NCI-H82 treated with DMSO at 0.1 percent for 48 hours (cell line): Measurements from ENCODE around the gene MGST3.
"Not testable (repeated sequence)": the region's sequence is repeated elsewhere in the genome, so short reads cannot be mapped to it uniquely, and the experiment has no call there.

Experiments
- DNase-seq: peaks from one replicate; lab custom pipeline; 2025; ENCODE audit not compliant: unreplicated experiment; lab: John Stamatoyannopoulos, UW

MGST3 gene

DNA sequence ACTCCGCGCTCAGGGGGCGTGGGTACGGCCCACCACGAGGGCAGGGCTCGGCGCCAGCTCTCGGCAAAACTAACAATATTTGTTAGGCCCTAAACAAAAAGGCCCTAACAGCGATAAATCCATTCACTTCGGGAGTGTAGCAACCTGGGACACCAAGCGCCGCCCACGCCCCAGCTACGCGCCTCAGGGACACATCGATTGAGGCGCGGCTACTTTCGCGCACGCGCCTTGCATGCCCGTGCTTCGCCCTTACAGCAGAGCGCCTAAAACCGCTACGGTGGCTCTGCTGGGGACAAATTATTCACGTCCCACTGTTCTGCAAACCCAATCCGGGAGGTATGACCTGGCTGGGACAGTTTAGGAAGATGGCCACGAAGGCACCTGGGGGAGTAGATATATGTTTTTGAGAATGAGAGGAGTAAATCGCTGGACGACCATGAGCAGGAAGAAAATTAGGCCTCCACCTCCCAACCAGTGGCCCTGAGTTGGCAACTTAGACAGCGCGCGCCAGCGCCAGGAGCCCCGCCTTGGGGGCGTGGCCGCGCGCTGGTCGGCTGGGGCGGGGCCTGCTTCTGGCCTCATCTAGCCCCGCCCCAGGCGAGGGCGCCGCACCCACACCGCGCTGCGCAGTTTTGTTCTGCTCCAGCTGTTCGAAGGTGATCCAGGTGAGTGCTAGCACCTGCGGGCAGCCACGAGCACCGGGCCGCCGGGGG, at the start of gene MGST3:
Gene MGST3 (plus strand): TSS at position 606 of the 713 bp plus-strand sequence. CDS start 18,614 bp downstream, outside the sequence.
- peak; percentile 90 for DNase-seq

DNA sequence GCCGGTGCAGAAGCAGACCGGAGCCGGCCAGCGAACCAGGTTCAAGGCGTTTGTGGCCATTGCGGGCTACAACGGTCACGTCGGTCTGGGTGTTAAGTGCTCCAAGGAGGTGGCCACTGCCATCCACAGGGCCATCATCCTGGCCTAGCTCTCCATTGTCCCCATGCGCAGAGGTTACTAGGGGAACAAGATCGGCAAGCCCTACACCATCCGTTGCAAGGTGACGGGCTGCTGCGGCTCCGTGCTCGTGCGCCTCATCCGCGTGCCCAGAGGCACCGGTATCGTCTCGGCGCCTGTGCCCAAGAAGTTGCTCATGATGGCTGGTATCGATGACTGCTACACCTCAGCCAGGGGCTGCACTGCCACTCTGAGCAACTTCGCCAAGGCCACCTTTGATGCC, 49.1 kb upstream of the MGST3 start:
- DNase-seq, result no peak

DNA sequence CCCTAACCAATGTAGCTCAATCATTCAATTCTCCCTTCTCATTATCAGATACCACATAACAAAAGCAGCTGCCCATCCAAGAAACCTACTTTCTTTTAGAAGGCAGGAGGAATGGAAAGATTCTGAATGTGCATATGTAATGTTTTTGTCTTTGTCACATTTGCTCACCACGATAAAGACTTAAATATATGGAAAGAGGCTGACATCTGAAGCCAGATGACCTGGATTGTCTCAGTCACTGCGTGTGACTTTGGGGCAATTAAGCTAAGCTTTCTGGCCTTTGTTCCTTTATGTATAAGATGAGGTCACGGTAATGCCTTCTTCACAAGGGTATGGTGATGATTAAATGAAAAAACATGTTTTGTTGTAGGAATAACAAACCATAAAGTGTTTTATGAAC, 44.6 kb upstream of the MGST3 start:
- no peak for DNase-seq

DNA sequence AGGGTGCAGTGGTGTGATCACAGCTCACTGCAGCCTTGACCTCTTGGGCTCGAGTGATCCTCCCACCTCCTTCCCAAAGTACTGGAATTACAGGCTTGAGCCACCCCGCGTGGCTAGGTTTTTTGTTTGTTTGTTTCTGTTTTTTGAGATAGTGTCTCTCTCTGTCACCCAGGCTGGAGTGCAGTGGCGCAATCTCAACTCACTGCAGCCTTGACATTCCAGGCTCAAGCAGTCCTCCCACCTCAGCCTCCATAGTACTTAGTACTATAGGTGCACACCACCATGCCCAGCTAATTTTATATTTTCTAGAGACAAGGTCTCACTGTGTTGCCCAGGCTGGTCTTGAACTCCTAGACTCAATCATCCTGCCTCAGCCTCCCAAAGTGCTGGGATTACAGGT, 39.6 kb upstream of the MGST3 start:
- not testable (repeated sequence) for DNase-seq

DNA sequence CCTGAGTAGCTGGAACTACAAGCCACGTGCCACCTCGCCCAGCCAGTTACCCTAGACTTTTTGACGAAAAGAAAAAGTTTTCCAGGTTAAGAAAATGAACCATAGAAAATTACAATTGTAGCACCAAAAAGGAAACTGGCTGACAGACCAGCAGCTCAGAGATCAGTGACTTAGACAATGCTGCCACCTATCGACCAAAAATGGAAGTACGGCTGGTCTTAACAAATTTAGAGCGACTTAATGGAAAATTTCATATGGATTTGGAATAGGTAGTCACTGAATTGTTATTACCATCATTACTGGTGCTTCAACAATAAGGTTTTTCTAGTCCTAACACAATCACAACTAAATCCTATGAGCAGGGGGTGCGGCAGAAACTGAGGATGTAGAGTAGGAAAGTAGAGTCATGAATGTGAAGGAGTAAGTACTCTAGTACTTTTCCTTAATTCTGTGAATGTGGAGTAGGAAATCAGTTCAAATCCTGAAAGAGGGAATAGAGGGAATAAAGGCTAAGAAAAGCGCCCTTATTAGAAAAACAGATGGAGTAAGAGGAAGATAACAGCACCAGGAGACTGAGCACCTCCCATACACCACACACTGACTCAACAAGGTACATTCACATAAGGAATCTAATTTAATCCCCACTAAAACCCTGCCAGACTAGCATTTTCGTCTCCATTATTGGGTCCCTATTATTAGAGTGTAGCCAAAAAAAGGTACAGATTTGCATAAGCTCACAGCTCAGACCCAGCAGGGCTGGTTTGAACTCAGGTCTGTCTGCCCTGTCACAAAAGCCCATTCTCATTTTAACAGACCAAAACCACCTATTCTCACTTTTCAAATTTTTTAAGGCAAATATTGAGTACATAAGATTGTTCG, 37.9 kb upstream of the MGST3 start:
- DNase-seq, result peak; percentile 79

DNA sequence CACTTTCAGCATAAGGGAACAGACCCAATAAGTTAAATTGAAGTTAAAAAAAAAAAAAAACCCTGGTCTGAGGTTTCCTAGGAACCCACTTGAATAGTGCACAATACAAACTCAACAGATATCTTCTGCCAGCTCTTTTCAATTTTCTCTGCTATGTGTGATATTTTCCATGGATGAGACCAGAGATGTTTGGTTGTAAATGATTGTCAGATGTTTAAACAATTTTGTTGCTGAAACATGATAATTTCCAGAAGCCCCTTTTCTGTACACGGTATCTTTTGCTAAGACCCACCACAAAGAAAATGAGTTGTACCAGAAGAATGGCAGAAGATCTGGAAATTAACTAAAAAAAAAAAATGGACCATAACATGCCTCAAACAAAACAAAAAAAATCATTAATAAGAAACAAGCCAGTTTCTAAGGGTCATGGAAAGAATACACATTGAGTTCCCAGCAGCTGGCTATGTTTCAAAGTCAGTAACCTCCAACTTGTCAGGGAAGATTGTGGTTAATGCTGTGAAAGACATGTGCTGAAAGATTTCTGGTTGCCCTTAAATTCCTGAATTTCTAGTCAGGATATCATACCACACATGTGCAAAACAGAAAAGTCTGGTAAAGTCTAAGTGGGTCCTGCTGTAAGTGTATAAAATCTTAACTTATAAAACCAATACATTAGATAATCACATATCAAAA, 35.6 kb upstream of the MGST3 start:
- DNase-seq, result no peak

DNA sequence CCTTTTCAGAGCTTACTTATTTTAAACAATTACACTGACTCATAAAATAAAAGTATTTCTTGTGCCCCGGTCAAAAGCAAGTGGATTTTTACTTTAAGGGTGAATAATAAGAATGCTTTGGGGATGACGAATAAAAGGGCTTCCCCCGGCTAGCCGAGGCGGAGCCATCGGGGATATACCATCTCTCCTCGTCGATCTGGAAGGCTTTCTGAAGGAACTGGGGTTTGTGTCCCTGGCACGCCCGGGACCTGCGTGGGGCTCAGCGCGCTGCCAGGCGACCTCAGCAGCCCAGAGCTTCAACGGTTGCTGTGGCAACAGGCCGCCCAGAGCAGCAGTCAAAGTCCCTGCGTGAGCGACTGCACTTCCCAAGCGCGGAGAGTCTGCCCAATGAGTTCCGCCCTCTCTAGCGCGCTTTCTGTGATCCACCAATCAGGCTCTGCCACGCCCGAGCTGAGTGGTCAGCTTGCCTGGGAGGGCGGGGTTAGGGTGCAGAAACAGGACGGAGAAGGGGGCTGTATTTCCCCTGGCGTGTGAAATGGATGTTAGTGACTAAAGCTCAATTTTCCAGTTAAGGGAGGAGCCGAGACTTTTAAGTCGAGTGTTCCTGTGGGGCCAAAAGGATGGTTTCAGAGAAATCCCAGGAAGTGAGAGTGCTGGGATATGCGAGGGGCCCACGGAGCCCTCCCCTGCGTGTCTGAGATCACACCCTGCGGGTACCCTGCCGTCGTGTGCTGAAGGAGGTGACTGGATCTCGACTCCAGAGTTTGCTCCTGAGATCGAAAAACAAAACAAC, 33.0 kb upstream of the MGST3 start:
- DNase-seq, result peak; percentile 95

DNA sequence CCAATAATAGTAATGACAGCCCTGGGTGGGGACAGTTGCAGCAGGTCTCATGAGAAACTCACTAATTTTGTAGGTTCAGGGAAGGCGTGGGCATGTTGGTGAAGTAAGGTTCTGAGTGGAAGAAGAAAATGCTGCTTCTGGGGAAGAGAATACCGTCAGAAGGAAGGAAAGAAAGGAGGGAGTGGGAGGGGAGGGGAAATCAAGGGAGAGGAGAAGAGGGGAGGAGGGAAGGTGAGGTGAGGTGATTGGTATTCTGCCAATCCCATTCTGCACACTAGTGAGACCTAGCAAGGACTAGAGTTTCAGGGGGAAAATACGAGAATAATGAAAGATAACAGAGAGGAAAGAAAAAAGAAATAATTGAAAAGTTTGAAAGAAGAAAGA, 32.4 kb upstream of the MGST3 start:
- no peak for DNase-seq

DNA sequence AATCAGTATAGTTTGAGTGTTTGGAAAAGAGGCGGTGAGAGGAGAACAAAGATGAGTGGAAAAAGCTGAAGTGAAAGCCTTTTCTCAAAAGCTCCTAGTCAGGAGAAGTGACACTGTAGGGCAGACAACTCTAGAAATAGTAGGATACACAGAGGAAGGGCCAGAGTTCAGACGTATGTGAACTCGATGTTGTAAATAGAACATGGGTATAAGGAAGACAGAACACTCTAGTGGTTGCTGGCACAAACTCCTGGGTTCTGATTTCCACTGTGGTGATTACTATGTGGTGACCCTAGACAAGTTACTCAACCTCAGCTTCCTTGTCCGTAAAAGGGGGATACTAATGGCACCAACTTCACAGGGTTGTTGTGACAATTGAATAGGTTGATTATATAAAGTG, 30.2 kb upstream of the MGST3 start:
- DNase-seq, result no peak

DNA sequence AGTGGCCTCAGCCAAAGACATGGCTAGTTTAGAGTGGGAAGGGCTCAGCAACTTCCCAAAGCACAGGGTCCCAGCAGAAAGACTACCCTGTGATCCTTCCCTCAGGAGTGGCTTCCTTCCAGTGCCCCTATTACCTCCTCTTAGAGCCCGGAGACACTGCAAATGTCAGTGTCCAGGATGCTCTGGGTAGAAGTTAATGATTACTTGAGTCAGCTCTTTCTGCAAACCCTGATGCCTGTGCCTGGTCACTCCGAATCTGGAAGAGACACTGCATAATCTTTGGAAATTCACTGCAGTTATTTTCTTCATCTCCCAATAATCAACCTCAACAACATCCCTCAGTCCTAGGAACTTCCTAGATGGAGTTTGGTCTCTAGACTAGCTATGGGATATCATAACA, 27.2 kb upstream of the MGST3 start:
- DNase-seq, result no peak

DNA sequence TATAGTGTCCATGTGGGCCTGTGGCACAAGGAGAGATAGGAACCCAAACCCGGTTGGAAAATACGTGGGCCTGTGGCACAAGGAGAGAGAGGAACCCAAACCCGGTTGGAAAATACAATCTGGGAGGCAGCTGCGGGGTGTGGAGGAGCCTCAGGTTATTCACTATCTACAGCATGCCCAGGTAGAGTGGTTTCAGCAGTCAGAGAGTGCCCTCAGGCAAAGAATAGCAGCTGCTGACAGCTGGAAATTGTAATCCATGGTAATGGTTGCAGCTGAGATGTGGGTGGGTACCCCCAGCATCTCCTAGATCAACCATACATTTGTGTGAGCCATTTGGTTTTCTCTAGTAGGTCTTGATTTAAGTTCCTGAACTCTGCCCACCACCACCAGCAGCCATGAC, 25.8 kb upstream of the MGST3 start:
- no peak for DNase-seq

DNA sequence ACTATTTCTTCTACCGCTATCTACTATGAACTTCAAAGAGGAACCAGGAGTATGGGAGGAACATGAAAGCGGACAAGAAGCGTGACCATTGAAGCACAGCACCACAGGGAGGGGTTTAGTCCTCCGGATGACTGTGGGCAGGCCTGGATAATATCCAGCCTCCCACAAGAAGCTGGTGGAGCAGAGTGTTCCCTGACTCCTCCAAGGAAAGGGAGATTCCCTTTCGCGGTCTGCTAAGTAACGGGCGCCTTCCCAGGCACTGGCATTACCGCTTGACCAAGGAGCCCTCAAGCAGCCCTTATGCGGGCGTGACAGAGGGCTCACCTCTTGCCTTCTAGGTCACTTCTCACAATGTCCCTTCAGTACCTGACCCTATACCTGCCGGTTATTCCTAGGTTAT, 24.4 kb upstream of the MGST3 start:
- not testable (repeated sequence) for DNase-seq

DNA sequence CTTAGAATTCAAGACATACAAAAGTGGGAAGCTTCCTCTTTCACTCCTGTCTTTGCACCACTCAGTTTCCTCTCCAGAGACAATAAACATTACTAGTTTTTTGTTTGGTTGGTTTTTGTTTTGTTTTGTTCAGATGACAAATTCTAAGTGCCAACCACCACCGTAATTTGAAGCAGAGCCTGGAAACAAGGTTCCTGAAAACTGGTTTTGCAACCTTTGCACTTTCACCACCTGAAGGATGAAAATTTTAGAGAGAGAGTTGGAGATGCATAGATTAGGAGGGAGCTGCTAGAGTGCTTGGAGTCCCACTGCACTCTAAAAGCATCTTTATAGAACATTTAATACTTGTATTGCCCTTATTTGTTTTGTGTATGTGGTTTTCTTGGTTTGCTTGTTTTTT, 20.2 kb upstream of the MGST3 start:
- DNase-seq, result no peak

DNA sequence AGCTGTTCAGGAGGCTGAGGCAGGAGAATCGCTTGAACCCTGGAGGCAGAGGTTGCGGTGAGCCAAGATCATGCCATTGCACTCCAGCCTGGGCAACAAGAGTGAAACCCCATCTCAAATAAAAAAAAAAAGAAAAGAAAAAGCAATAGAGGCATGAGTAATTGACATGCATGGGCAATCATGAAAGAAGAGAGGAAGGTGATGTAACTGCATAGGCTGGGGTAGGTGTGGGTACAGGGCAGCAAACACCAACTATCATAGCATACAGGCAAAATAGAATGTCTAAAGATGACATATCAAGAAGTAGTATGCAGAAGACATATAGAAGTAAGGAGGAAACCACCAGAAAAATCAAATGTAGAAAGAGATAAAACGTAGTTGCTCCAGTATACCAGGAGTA, 19.0 kb upstream of the MGST3 start:
- no peak for DNase-seq

DNA sequence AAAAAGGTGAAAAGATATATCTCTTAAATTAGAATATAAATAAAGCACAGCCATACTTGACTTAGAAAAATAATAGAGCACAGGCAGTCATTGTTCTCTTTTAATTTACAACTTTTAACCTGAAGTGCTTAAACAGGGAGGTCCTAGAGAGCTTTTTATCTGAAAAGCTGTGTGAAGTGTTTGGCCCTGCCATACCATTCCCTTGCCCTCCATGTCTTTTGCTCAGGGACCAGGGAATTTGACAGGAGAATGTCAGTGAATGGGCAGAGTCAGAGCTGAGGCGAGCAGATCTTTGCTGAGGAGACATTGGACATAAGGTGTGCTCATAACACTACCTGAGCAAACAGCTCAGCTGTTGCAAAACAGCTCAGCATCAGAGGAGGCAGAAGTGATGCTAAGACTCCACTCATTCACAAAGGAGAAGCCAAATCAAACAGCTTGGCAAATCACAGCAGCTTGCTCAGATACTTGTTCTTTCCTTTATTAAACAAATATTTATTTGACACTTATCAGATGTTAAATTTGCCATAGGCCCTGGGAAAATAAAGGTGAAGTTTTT, 14.9 kb upstream of the MGST3 start:
- DNase-seq, result no peak

DNA sequence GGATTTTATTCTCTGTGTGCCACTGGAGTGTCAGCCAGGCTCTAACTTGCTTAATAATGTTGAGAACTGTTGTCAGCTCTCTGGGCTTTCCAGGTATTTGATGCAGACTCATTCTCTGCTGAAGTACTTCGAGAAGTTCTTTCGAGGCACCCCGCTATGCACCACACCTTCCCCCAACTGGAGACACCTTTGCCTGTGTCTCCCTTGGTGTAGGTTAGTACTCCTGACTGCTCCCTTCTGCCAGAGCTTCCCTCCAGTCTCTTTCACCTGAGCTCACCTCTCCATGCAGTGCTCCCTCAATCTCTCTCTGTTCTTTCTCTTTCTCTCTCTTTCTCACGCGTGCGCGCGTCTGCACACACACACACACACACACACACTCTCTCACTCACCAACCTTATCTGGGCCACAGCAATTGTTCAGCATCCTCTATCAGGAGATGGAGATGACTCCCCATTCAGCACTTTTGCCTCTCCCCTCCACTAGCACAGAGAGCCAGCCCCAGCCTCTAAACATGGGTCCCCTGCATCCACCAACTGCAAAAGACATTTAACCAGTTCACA, 14.0 kb upstream of the MGST3 start:
- no peak for DNase-seq

DNA sequence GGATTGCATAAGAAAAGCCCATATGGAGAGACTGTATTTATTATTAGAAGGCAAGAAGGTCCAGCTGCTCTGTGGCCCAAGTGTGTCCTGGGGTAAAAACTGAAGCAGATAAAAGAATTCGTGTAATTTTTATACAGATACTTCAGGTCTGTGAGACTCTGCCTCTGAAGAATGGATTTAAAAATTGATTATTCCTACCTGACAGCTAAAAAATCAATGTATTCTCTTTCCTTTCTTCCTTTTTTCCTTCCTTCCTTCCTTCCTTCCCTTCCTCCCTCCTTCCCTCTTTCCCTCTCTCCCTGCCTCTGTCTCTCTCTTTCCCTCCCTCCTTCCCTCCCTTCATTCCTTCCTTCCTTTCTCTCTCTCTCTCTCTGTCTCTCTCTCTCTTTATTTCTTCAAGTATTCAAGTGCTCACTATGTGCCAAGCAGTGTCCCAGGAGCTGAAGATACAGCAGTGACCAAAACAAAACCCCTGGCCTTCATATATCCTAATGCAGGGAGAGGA, 11.3 kb upstream of the MGST3 start:
- DNase-seq, result no peak

DNA sequence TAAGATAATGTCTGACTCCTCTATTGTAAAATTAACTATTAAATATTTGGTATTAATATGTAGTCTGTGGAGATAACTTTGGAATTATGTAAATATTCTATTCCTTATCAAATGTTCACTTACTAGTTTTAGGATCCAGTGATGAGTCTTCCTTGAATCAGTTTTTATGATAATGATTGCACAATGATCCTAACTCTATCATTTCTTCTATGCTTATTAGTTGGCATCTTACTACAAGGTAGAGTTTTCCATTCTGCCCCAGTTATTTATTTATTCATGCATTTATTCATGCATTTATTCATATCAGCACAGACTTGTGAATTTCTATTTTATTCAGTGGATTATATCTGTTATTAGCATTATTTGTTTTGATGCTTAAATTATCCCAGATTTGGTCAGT, 7.4 kb upstream of the MGST3 start:
- DNase-seq, result no peak

DNA sequence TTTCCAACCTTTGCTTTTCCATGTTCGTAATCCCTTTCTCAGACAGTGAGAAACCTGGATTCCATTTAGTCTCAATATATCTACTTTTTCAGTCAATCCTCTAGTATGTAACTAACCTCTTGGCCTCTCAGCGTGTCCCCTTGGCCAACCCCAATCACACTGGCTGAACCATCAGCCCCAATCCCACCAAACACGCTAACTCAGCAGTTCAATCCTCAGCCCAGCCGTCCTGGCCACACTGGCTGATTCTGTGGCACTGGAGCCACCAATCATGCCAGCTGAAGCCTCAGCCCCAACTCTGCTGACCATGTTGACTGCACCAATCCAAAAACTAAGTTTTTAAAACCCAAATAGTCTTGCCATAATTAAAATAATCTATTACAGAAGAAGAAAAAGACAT, 6.6 kb upstream of the MGST3 start:
- no peak for DNase-seq

DNA sequence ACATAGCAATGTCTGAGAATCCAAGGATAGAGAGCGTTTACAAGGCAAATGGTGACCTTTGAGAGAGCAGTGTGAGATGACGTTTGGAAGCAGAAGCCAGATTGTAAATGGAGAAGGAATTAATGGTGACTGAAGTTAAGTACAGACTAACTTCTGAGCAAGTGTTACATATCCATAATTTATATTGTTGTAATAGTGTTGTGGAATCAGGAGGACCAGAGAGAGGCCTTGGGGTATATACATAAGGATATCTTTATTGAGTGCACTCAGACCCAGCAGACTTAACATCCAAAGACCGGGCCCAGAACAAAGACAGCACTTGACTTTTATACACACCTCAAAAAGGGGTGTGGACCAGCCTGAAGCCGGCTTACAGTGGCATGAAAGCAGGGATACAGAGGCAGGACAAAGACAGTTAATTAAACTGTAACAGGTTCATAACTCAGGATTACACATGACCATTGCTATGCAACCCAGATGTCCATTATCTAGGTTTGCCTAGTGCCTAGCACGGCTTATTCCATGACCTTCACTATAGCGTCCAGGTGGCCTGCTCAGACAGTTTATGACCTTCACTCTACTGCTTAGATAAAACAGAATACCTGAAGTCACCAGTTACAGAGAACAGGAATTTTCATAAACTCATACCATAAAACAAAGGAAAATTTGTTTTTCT, 2.7 kb upstream of the MGST3 start:
- DNase-seq, result no peak
